Peyer's patch (tissue), 4 donors: ENCODE results near the gene PARP6.

Experiments used
- CTCF ChIP-seq, 6 experiments: fragments of 450-650 bp in 4 of 6; fragments of 200-600 bp in 2 of 6; sonication (generic) in 1 of 6; IDR thresholded peaks; one replicate each; pipeline ENCODE4 v1.5.1; 2017 to 2019; ENCODE audit warnings: antibody characterized with exemption in 6 of 6, mild to moderate bottlenecking in 3 of 6, moderate library complexity in 1 of 6
- POLR2A ChIP-seq, 2 donors: fragments of 450-650 bp; IDR thresholded peaks; one replicate each; pipeline ENCODE4 v1.5.1; 2017; ENCODE audit warnings: antibody characterized with exemption in 2 of 2, mild to moderate bottlenecking in 2 of 2, moderate library complexity in 2 of 2

- TF ChIP-seq POLR2A (IDR thresholded peaks at IDR 0.05) (no peak), CTCF (IDR thresholded peaks at IDR 0.05) (no peak)
These were observed 2.6 kb downstream of the PARP6 start for GRCh38 chr15:72269739-72270138.
